ENCODE results near the gene SEMA3G. TPM values are rescaled to one million over a fixed set of nuclear protein-coding genes. Genes with fewer than 3 reads are reported as not detected.

SEMA3G gene
- total RNA-seq, 1 donor from 2014 or later = 0.80 TPM

DNA sequence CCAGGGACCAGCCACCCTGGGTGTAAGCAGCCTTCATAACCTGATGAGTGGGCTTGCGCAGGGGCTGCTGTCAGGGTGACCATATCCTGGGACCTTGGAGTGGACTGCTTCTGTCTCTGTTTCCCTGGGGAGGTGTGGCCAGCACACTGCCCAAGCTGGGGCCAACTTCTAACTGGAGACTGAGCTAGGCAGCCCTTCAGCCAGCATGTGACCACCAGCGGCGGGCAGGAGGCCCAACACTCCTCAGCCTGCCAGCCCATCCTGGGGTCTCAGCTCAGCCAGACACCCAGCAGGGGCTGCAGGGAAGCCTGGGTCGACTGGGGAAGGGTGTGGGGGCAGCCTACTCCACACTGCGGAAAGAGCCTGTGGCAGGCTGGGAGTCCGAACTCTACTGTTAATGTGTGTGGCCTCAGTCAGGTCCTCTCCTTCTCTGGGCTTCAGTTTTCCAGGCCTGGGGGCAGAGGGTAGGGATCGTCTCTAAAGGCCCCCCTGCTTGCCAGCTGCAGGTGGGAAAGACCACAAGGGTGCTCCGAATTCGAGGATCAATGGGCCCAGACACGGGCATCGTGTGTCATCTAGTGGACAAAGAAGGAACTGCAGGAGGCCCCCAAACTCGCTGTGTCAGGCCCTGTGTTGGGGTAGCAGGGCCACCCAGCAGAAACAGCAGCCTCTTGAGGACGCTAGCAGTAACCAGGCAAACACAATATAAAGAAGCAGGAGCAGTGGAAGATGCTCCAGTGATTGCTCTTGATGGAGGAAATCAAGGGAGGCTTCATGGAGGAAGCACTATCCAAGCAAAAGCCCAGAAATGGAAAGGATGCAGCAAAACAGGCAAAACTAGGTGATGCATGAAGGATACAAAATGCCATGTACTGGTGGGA lies 2.0 kb upstream of the SEMA3G start:
- no peak overlapping the region for H3K4me3 Mint-ChIP-seq
- H3K27me3 Mint-ChIP-seq (ENCODE audit: low read depth) = no peaks in the 10 kb centered on the region
- peaks cover 18% of the 10 kb centered on the region for H3K4me1 Mint-ChIP-seq
- H3K9me3 Mint-ChIP-seq = no peaks in the 10 kb centered on the region
- TF ChIP-seq, protein P1, sequence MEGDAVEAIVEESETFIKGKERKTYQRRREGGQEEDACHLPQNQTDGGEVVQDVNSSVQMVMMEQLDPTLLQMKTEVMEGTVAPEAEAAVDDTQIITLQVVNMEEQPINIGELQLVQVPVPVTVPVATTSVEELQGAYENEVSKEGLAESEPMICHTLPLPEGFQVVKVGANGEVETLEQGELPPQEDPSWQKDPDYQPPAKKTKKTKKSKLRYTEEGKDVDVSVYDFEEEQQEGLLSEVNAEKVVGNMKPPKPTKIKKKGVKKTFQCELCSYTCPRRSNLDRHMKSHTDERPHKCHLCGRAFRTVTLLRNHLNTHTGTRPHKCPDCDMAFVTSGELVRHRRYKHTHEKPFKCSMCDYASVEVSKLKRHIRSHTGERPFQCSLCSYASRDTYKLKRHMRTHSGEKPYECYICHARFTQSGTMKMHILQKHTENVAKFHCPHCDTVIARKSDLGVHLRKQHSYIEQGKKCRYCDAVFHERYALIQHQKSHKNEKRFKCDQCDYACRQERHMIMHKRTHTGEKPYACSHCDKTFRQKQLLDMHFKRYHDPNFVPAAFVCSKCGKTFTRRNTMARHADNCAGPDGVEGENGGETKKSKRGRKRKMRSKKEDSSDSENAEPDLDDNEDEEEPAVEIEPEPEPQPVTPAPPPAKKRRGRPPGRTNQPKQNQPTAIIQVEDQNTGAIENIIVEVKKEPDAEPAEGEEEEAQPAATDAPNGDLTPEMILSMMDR (IDR thresholded peaks at IDR 0.05; ENCODE audit: unreplicated experiment) = peak; percentile 99
- no peaks in the 10 kb centered on the region for H3K36me3 Mint-ChIP-seq
- peak in 1 of 2 experiments; percentile 74 for DNase-seq (ENCODE audit: low spot score in 2 of 2, unreplicated experiment in 2 of 2)
- H3K27ac Mint-ChIP-seq = peak overlapping the region; percentile 55

DNA sequence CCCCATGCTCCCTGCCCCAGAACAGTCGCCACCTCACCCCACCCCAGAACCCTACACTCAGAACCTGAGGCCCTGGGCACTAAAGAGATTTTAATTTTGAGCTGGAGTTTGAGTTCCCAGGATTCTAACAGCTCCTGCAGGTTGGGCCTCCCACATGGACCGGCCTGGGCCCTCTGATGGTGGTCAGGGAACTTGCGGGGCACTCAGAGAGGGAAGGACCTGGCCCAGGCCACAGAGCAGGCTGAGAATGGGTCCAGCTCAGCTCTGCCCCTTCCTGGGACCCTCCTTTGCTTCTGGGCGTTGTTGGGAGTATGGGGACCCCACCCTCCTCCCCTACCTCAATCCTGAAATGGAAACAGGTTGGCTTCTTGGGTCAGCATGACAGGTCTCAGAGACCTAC lies 1.1 kb upstream of the SEMA3G start:
- no peak overlapping the region for H3K4me3 Mint-ChIP-seq
- H3K9me3 Mint-ChIP-seq = no peaks in the 10 kb centered on the region
- H3K36me3 Mint-ChIP-seq = no peaks in the 10 kb centered on the region
- no peaks in the 10 kb centered on the region for H3K27me3 Mint-ChIP-seq (ENCODE audit: low read depth)
- H3K27ac Mint-ChIP-seq = no peak overlapping the region
- peaks cover 18% of the 10 kb centered on the region for H3K4me1 Mint-ChIP-seq
- DNase-seq (ENCODE audit: low spot score in 2 of 2, unreplicated experiment in 2 of 2) = no peak
- TF ChIP-seq, protein P1 (IDR thresholded peaks at IDR 0.05; ENCODE audit: unreplicated experiment) = no peak

DNA sequence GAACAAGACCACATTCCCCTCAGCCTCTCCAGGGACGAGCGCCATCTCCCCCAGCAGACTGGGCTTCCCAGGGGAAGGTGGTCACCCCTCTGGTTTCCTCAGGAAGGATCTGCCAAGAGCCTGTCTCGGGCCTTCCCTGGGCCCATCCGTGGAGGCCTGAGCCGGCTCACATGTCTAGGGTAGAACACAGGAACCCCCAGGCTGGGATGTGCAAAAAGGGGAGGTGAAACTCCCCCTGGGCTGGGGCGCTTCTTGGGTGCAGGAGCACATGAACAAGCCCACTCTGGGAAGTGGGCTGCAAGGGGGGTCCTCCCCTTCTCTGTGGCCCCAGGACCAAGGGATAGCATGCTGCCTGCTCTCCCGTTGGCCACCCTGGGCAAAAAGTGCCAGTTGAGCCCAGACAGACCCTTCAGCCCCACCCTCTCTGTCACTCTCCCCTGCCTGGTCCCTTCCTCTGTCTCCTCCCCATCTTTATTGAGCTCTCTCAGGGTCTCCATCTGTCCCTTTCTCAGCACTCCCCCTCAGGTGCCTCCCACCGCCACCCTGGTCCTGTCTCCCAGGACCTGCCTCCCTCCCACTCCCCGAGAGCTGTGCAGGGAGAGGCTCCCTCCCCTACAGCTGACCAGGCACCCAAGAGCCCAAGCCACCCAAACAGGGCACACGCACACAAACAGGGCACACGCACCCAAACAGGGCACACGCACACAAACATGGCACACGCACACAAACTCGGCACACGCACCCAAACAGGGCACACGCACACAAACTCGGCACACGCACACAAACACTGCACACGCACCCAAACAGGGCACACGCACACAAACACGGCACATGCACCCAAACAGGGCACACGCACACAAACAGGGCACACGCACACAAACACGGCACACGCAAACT lies 864 bp downstream of the SEMA3G start:
- Mint-ChIP-seq H3K4me1 (peaks cover 6% of the 10 kb centered on the region), H3K27ac (no peak overlapping the region), H3K27me3 (ENCODE audit: low read depth) (no peaks in the 10 kb centered on the region), H3K9me3 (no peaks in the 10 kb centered on the region), H3K4me3 (no peak overlapping the region), H3K36me3 (no peaks in the 10 kb centered on the region)
- TF ChIP-seq, protein P1 (IDR thresholded peaks at IDR 0.05; ENCODE audit: unreplicated experiment) = no peak
- DNase-seq (ENCODE audit: low spot score in 2 of 2, unreplicated experiment in 2 of 2) = no peak

DNA sequence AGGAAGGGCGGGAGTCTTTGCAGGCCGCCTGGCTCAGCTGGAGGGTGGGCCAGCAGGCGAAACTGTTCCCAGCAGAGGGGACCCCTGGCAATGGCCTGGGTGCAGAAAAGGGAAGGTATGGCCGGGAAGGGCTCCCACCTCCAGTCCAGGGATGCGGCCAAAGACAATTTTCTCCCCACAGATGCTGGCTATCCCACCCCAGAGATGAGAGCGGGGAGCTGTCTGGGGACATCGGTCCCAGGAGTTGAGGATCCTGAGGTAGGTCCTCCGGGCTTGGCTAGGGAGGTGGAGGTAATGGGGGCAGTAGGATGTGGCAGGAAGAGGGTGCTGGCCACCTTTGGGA lies 1.7 kb downstream of the SEMA3G start:
- Mint-ChIP-seq H3K4me3 (no peak overlapping the region), H3K27ac (no peak overlapping the region), H3K36me3 (no peaks in the 10 kb centered on the region), H3K4me1 (peaks cover 6% of the 10 kb centered on the region), H3K27me3 (ENCODE audit: low read depth) (no peaks in the 10 kb centered on the region), H3K9me3 (no peaks in the 10 kb centered on the region)
- TF ChIP-seq, protein P1 (IDR thresholded peaks at IDR 0.05; ENCODE audit: unreplicated experiment) = no peak
- DNase-seq (ENCODE audit: low spot score in 2 of 2, unreplicated experiment in 2 of 2) = no peak

DNA sequence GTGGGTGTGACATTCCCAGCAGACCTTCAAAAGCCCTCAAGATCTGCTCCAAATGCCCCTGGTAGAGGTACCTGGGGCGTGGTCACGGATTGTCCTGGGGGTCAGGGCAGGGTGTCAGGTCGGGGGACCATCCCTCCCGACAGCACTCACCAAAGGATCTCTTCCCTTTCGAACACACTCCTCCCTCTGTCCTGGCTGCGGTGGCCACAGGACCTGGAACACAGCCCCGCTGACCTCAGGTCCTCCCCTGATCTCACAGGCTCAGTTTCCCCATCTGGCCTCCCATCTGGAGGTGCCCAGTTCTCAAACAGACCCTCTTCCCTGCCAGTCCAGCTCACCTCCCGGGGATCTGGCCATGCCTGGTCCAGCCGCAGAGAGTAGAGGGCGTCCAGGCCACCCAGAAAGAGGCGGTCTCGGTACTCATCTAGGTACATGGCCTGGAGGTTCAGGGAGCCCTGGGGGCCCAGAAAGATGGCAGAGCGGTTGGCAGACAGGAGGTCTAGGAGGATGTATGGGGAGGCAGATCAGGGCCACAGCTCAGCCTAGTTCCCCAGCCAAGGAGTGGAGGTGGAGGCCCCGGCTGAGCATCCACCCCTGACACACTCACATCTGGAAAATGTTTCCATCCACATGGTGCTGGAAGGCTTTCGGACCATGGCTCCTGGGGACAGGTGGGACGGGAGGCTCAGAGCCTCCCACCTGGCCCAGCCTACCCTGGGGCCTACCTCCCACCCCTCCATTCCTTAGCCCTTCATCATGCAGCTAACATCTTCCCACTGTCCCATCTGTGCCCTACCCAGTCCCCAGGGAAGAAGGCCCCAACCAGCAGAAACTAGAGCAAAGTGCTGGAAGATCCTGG lies 2.3 kb downstream of the SEMA3G start:
- Mint-ChIP-seq H3K27ac (no peak overlapping the region), H3K27me3 (ENCODE audit: low read depth) (no peaks in the 10 kb centered on the region), H3K4me3 (no peak overlapping the region), H3K36me3 (no peaks in the 10 kb centered on the region), H3K4me1 (peaks cover 6% of the 10 kb centered on the region), H3K9me3 (no peaks in the 10 kb centered on the region)
- DNase-seq (ENCODE audit: low spot score in 2 of 2, unreplicated experiment in 2 of 2) = no peak
- TF ChIP-seq, protein P1 (IDR thresholded peaks at IDR 0.05; ENCODE audit: unreplicated experiment) = no peak
